SK-N-SH (cell line): ENCODE measurements around the gene LSS.

Experiments
- CTCF ChIP-seq: fragments of 200-600 bp; sonication (generic); IDR thresholded peaks from 2 replicates; pipeline ENCODE4 v1.6.1; 2017; ENCODE audit warnings: antibody characterized with exemption, mild to moderate bottlenecking, moderate library complexity
- EP300 ChIP-seq, 2 experiments: IDR thresholded peaks; 2 replicates each; pipeline versions ENCODE4 v1.4.0 to v1.6.1; 2012; ENCODE audit warnings: borderline replicate concordance in 1 of 2, low read depth in 1 of 2, low read length in 1 of 2

DNA sequence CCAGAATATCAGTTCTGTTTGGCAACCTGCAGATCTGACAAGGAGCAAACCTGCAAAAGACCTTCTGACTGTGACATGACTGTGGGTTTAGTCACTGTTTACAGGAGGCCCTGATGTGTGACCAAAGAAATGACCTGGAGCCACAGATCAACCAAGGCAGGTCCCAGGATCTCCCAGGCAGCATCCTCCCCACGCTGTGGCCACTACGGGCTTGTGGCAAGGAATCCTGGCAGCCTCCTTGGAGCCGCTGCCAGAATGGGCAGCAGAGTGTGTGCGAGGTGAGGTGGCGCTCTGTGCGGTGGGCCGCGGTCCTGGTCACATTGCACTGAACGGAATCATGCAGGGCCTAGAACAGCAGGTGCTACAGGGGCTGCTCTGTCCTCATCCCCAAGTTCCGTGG is 40.9 kb upstream of the LSS start:
- TF ChIP-seq EP300 (IDR thresholded peaks at IDR 0.05; ENCODE audit: borderline replicate concordance in 1 of 2, low read depth in 1 of 2, low read length in 1 of 2) (no peak), CTCF (no peak)
